Measurements from ENCODE around the gene C2orf78.

The C2orf78 gene

DNA sequence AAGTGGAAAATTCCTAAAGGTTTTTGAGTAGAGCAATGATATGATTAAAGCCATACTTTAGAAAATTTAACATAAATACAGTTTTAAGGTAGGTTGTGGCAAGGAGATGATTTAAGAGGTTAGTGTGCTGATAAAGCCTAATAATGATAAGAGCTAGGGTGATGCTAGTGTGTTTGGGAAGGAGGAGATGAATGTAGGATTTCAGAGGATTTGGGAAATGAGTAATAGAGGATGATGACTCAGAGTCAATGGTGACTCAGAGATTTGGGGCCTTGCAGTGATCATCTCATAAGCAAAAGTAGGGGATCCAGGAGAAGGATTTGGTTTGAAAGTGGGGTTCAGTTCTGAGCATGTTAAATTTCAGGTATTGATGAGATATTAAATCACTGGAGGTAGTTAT lies 68.0 kb downstream of the C2orf78 start:
- no peaks in the 10 kb centered on the region for H3K9me3 ChIP-seq (ENCODE audit: control insufficient read depth in 2 of 2, low read length in 2 of 2)
- H3K27ac ChIP-seq (ENCODE audit: low read depth in 2 of 2, low read length in 2 of 2) = no peak overlapping the region

DNA sequence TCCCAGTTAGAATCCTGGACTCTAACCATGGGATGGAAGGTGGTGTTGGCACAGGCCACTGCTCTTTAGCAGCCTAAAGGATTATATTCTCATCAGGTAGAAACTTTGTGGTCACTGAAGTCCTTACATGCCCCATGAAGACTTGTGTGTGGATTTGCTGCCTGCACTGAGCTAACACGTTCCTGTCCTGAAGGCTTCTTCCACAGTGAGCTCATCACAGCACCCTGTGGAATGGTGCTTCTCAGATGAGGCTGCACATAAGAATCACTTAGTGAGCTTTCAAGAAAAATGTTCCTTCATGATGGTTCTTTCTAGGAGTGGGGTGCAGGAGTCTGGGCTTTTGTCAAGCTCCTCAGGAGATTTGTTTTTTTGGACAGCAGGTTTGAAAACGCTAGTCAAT lies 71.5 kb downstream of the C2orf78 start:
- H3K9ac ChIP-seq (ENCODE audit: low read depth in 1 of 2, low read length in 2 of 2) = no peak overlapping the region
- no peak overlapping the region for H3K4me3 ChIP-seq (ENCODE audit: low read length in 2 of 2)
- no peaks in the 10 kb centered on the region for H3K4me1 ChIP-seq (ENCODE audit: control insufficient read depth in 2 of 2, insufficient read depth in 2 of 2, low read length in 2 of 2)
- no peak overlapping the region for H3K27ac ChIP-seq (ENCODE audit: low read depth in 2 of 2, low read length in 2 of 2)
- no peaks in the 10 kb centered on the region for H3K27me3 ChIP-seq (ENCODE audit: control insufficient read depth in 2 of 2, insufficient read depth in 2 of 2, low read length in 2 of 2)
- H3K36me3 ChIP-seq (ENCODE audit: control insufficient read depth in 2 of 2, insufficient read depth in 2 of 2, low read length in 2 of 2) = peaks cover 64 to 66% of the 10 kb centered on the region in 2 donors
- no peaks in the 10 kb centered on the region for H3K9me3 ChIP-seq (ENCODE audit: control insufficient read depth in 2 of 2, low read length in 2 of 2)

More for the DNA sequence above, 68.0 kb downstream of the C2orf78 start:
- peaks cover 62 to 69% of the 10 kb centered on the region in 2 donors for H3K36me3 ChIP-seq (ENCODE audit: control insufficient read depth in 2 of 2, insufficient read depth in 2 of 2, low read length in 2 of 2)
- H3K27me3 ChIP-seq (ENCODE audit: control insufficient read depth in 2 of 2, insufficient read depth in 2 of 2, low read length in 2 of 2) = no peaks in the 10 kb centered on the region
- H3K9ac ChIP-seq (ENCODE audit: low read depth in 1 of 2, low read length in 2 of 2) = no peak overlapping the region
- H3K4me3 ChIP-seq (ENCODE audit: low read length in 2 of 2) = no peak overlapping the region
- no peaks in the 10 kb centered on the region for H3K4me1 ChIP-seq (ENCODE audit: control insufficient read depth in 2 of 2, insufficient read depth in 2 of 2, low read length in 2 of 2)

DNA sequence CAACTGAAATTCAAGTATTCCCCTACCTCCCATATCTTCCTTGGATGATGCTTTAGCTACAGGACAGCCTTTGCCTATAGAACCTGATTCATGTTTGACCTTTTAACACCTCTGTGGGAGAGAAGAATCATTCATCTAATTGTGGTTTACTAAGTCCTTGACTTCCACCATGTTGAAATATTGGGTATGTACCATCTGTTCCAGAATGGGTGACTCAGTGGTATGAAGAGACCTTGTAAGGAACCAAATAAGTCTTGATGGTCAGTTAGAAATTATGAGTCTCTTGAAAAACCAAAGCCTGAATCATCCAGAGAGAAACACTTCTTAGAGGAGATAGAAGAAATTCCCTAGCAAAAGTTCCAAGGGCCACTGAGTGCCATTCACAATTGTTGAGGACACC lies 72.2 kb downstream of the C2orf78 start:
- Histone ChIP-seq H3K9ac (ENCODE audit: low read depth in 1 of 2, low read length in 2 of 2) (no peak overlapping the region), H3K36me3 (ENCODE audit: control insufficient read depth in 2 of 2, insufficient read depth in 2 of 2, low read length in 2 of 2) (peaks cover 61 to 70% of the 10 kb centered on the region in 2 donors), H3K27ac (ENCODE audit: low read depth in 2 of 2, low read length in 2 of 2) (no peak overlapping the region)

DNA sequence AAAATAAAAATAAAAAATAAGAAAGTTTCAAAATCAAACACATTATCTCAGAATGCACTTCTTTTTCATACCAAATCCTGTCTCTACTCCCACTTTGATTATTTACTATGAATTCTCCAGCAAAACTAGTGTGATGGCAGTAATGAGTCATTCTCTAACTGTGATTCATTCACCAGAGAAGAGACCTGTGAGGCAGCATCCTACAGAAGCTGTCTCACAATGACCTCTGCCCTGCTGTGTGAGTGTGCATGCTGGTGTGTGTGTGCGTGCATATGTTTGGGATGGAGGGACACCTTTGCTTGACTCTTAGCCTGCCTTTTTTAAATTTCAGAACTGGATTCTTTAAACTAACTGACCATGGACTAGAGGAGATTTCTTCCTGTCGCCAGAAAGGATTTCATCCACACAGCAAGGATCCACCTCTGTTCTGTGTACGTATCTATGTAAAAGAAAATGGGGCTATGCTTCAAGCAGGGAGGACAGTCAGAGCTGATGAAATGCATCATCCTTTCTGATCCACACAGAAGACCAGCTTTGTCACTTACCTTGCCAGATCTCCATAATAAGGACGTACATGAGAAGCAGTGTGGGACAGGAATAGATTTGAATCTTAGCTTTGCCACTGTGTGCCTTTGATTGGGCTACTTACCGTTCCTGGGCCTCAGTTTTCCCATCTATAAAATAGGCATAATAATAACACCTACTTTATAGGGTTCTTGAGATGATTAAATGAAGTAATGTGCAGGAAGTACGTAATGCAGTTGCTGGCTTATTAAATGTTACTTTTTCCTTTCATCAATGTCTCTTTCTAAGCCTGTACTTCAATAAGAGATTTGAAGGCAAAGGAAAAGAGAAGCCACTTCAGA lies 76.0 kb downstream of the C2orf78 start:
- Histone ChIP-seq H3K4me1 (ENCODE audit: control insufficient read depth in 2 of 2, insufficient read depth in 2 of 2, low read length in 2 of 2) (no peaks in the 10 kb centered on the region), H3K9ac (ENCODE audit: low read depth in 1 of 2, low read length in 2 of 2) (no peak overlapping the region), H3K4me3 (ENCODE audit: low read length in 2 of 2) (no peak overlapping the region), H3K9me3 (ENCODE audit: control insufficient read depth in 2 of 2, low read length in 2 of 2) (no peaks in the 10 kb centered on the region), H3K36me3 (ENCODE audit: control insufficient read depth in 2 of 2, insufficient read depth in 2 of 2, low read length in 2 of 2) (peaks cover 57 to 77% of the 10 kb centered on the region in 2 donors), H3K27me3 (ENCODE audit: control insufficient read depth in 2 of 2, insufficient read depth in 2 of 2, low read length in 2 of 2) (no peaks in the 10 kb centered on the region), H3K27ac (ENCODE audit: low read depth in 2 of 2, low read length in 2 of 2) (no peak overlapping the region)

More for the DNA sequence above, 72.2 kb downstream of the C2orf78 start:
- H3K4me3 ChIP-seq (ENCODE audit: low read length in 2 of 2) = no peak overlapping the region
- H3K9me3 ChIP-seq (ENCODE audit: control insufficient read depth in 2 of 2, low read length in 2 of 2) = no peaks in the 10 kb centered on the region
- H3K27me3 ChIP-seq (ENCODE audit: control insufficient read depth in 2 of 2, insufficient read depth in 2 of 2, low read length in 2 of 2) = no peaks in the 10 kb centered on the region
- no peaks in the 10 kb centered on the region for H3K4me1 ChIP-seq (ENCODE audit: control insufficient read depth in 2 of 2, insufficient read depth in 2 of 2, low read length in 2 of 2)

DNA sequence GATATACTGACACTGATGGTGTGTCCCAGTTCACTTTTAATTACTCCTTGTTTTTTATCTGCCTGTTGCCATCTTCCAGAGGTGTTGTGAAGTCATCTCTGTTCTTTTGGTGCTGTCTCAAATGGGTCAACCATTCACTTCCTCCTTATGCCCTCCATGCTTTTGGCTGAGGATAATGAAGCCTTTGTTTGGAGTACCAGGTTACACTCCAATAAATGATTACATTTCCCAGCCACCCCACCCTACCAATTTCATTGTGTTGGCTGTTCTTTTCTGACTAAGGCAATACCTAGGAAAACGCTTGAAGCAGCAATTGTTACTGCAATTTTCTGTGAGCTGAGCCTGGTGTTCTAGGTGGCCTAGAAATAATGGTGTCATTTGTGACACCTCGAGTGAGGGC lies 79.0 kb downstream of the C2orf78 start:
- no peaks in the 10 kb centered on the region for H3K4me1 ChIP-seq (ENCODE audit: control insufficient read depth in 2 of 2, insufficient read depth in 2 of 2, low read length in 2 of 2)
- H3K27me3 ChIP-seq (ENCODE audit: control insufficient read depth in 2 of 2, insufficient read depth in 2 of 2, low read length in 2 of 2) = no peaks in the 10 kb centered on the region
- H3K4me3 ChIP-seq (ENCODE audit: low read length in 2 of 2) = no peak overlapping the region
- H3K9me3 ChIP-seq (ENCODE audit: control insufficient read depth in 2 of 2, low read length in 2 of 2) = no peaks in the 10 kb centered on the region
- no peak overlapping the region for H3K9ac ChIP-seq (ENCODE audit: low read depth in 1 of 2, low read length in 2 of 2)
- H3K27ac ChIP-seq (ENCODE audit: low read depth in 2 of 2, low read length in 2 of 2) = no peak overlapping the region
- H3K36me3 ChIP-seq (ENCODE audit: control insufficient read depth in 2 of 2, insufficient read depth in 2 of 2, low read length in 2 of 2) = peaks cover 47 to 63% of the 10 kb centered on the region in 2 donors
